Left ventricle myocardium inferior (tissue), 1 donor: ENCODE measurements around the gene CDK12. TPM values are rescaled to one million over a fixed set of nuclear protein-coding genes. Genes with fewer than 3 reads are reported as not detected.

Experiments used
- DNase-seq: peaks from one replicate; pipeline ENCODE4 v3.0.0-alpha.2; 2020
- H3K27ac ChIP-seq: fragments of 200-600 bp; replicated peaks from 2 replicates; pipeline ENCODE4 v1.8.0; 2021
- H3K27me3 ChIP-seq: fragments of 200-600 bp; 2 replicates; pipeline ENCODE4 v1.8.0; 2021; ENCODE audit warnings: low read depth
- H3K36me3 ChIP-seq: fragments of 200-600 bp; 2 replicates; pipeline ENCODE4 v1.8.0; 2021
- H3K4me1 ChIP-seq: fragments of 200-600 bp; 2 replicates; pipeline ENCODE4 v1.8.0; 2021
- H3K4me3 ChIP-seq: fragments of 200-600 bp; 2 replicates; pipeline ENCODE4 v1.8.0; 2021; ENCODE audit warnings: mild to moderate bottlenecking, moderate library complexity
- H3K9me3 ChIP-seq: fragments of 200-600 bp; replicated peaks from 2 replicates; pipeline ENCODE4 v1.8.0; 2021
- intact Hi-C: fragments of 100-400 bp; cut with micrococcal nuclease; formaldehyde crosslinking; loops from one replicate; pipeline ENCODE4 v1.11.0; 2022
- total RNA-seq: library from RNA; stranded (reverse); fragmentation: NEBNext Ultra II Directional; extraction: Animal tissue kit (Norgen Biotek cat#: 25700); gene quantifications from one replicate; pipeline ENCODE4 v1.2.1, GENCODE V29; 2021
- TF ChIP-seq, protein P1 (sequence below): fragments of 200-600 bp; IDR thresholded peaks from 2 replicates; pipeline ENCODE4 v1.8.0; 2021; ENCODE audit warnings: antibody characterized with exemption, mild to moderate bottlenecking, borderline replicate concordance
- donor health status: DM: no; HTN: yes; CAD: no; lungs with severe emphysema.

Gene CDK12
- total RNA-seq, 1 donor from 2014 or later, result 19.7 TPM

DNA sequence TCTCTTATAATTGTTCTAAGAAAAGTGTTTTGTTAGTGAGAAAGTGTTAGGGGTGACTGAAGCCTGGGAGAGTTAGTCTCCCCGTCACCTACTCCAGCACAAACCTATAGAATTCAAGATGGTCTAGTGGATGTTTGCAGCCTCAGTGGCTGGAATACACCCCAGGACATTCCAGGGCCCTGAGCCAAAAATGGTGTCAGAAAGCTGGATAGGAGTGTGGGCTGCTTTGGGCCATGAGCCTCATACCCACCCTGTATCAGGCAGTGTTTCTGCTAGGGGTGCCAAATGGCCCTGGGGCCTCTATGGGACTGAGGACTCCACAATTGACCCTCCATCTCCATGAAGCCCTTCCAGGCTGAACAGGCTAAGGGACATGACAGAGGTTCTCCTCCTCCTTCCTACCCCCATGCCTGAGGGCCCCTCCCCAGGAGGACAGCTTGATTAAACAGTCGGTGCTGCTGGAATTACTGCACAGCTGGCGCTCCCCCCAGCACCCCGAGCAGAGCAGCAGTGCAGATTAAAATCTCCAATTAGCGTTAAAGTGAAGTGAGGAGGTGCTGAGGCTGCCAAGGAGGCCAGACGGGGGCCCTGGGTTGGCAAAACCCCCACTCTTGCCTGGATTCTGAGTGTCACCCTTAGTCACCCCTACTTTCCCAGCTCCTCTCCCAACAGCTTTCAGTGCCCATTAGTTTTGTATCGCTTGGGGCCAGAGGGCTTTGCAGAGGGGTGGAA is 87.4 kb downstream of the CDK12 start:
- Histone ChIP-seq H3K36me3 (peaks cover 66% of the 10 kb centered on the region), H3K4me1 (peaks cover 23% of the 10 kb centered on the region), H3K27me3 (no peaks in the 10 kb centered on the region), H3K9me3 (no peaks in the 10 kb centered on the region), H3K27ac (peak overlapping the region; percentile 20), H3K4me3 (no peak overlapping the region)
- peak; percentile 44 for DNase-seq
- TF ChIP-seq, protein P1, sequence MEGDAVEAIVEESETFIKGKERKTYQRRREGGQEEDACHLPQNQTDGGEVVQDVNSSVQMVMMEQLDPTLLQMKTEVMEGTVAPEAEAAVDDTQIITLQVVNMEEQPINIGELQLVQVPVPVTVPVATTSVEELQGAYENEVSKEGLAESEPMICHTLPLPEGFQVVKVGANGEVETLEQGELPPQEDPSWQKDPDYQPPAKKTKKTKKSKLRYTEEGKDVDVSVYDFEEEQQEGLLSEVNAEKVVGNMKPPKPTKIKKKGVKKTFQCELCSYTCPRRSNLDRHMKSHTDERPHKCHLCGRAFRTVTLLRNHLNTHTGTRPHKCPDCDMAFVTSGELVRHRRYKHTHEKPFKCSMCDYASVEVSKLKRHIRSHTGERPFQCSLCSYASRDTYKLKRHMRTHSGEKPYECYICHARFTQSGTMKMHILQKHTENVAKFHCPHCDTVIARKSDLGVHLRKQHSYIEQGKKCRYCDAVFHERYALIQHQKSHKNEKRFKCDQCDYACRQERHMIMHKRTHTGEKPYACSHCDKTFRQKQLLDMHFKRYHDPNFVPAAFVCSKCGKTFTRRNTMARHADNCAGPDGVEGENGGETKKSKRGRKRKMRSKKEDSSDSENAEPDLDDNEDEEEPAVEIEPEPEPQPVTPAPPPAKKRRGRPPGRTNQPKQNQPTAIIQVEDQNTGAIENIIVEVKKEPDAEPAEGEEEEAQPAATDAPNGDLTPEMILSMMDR, result no peak
- intact Hi-C loops, result loop anchor here (5.0 kb wide), 1 partner anchor 74 kb away; no protein-coding TSS in a partner anchor

DNA sequence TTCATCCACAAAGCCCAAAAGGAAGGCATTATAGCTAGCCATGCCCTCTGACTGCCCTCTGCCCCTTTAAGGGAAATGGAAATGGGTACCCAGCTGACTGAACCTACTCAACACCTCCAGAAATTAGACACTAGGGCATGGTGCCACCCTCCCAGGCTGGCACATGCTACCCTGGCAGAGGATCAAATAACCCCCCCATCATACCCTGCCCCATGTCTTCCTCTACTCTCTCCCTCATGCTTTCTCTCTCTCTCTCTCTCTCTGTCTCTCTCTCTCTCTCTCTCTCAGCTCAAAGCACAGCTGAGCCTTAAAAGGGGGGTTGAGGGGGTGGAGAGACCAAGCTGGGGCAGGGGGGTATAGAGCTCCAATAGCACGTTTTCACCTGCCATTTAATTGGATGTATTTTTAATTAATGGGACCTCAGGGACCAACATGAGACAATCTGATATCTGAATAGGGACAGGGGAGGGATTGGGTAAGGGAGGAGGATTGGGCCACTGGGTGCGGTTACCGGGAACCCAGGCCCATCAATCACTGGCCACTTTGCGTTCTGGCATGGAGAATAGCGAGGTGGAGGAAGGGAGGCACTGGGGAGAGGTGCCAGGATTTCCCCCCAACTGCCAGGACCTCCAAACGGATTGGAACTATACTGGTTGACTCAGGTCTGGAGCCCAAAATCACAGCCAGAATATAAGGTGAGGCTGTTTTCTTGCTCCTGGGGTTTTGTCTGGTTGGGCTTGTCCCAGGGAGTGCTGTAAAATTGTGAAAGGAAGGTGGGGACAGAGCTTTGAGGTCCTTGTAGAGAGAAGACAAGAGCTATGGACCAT is 88.7 kb downstream of the CDK12 start:
- Histone ChIP-seq H3K36me3 (peaks cover 76% of the 10 kb centered on the region), H3K4me3 (no peak overlapping the region), H3K4me1 (peaks cover 20% of the 10 kb centered on the region), H3K27me3 (no peaks in the 10 kb centered on the region), H3K9me3 (no peaks in the 10 kb centered on the region), H3K27ac (no peak overlapping the region)
- TF ChIP-seq, protein P1, result no peak
- DNase-seq, result no peak
- intact Hi-C loops, result loop anchor here (5.0 kb wide), 1 partner anchor 72 kb away; no protein-coding TSS in a partner anchor

DNA sequence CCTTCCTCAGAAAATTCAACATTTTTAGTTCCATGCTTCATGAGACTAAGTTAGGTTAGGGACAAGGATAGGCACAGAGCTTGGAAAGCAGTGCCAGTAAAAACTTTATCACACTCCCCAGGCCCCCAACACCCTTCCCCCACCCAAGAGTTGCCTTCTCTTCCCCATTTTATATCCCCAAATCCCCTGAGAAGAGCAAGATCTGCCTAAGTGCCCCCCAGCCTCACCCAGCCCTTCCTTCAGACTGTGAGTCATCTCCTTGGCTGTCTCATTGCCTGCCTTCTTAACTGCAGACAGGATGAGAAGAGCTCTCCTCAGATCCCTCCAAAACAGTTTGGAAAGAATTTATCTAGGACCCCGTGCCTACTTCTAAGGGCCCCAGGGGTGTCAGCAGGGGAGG is 90.6 kb downstream of the CDK12 start:
- no peak for DNase-seq

DNA sequence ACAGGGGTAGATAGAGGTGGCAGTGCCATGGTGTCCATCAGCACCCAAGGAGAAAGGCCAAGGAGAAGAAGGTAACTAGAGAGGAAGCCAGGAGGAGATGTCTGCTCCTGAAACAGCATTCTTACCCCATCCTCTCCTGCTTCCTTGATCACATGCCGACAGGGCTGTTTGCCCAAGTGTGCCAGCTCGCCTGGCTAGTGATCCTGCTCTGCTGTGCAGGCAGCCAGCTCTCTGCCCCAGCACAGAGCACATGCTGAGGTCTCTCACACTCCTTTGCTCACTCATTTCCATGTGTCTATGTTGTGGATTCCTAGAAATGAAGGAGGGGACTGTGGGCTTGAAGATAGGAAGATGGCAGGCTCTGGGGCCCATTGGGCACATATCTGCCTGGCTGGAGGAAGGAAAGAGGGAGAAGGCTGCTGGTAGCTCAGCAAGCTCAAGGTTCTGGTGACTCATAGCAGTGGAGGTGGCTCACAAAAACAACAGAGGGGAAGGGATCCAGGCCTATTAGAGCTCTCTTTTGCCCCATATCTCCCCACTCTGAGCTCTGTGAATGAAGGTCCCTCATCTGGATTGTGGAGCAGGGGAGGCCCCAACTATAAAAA is 92.2 kb downstream of the CDK12 start:
- TF ChIP-seq, protein P1, result no peak
- intact Hi-C loops, result no loop called here
- no peak overlapping the region for H3K27ac ChIP-seq
- no peak overlapping the region for H3K4me3 ChIP-seq
- H3K36me3 ChIP-seq, result peaks cover 81% of the 10 kb centered on the region
- no peaks in the 10 kb centered on the region for H3K9me3 ChIP-seq
- H3K4me1 ChIP-seq, result peaks cover 10% of the 10 kb centered on the region
- DNase-seq, result no peak
- H3K27me3 ChIP-seq, result no peaks in the 10 kb centered on the region

More for the DNA sequence above, 90.6 kb downstream of the CDK12 start:
- Histone ChIP-seq H3K9me3 (no peaks in the 10 kb centered on the region), H3K27me3 (no peaks in the 10 kb centered on the region), H3K36me3 (peaks cover 75% of the 10 kb centered on the region), H3K4me1 (peaks cover 20% of the 10 kb centered on the region), H3K27ac (no peak overlapping the region), H3K4me3 (no peak overlapping the region)
- TF ChIP-seq, protein P1, result no peak
- intact Hi-C loops, result no loop called here

DNA sequence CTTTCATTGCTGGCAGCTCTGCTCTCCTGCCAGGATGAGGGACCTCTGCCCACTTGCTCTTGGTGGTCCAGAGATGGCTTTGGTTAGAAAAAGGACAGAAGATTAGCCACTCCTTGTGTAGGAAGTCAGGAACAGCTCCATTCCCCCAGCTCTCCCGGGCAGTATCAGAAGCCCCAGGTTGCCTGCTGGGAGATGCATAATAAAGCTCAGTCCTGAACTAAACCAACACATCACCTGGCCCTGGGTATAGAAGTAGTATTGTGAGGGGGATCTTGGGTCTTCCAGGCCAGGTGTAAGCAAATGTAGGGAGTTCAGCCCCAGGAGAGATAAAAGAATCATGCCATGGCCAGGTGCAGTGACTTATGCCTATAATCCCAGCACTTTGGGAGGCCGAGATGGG is 94.1 kb downstream of the CDK12 start:
- H3K9me3 ChIP-seq, result no peaks in the 10 kb centered on the region

More for the DNA sequence above, 94.1 kb downstream of the CDK12 start:
- TF ChIP-seq, protein P1, result no peak
- H3K4me1 ChIP-seq, result no peaks in the 10 kb centered on the region
- H3K27me3 ChIP-seq, result no peaks in the 10 kb centered on the region
- peaks cover 80% of the 10 kb centered on the region for H3K36me3 ChIP-seq
- no peak for DNase-seq
- H3K27ac ChIP-seq, result no peak overlapping the region
- H3K4me3 ChIP-seq, result no peak overlapping the region
- intact Hi-C loops, result no loop called here
